ENCODE measurements around the gene BOLA1. TPM values are rescaled to one million over a fixed set of nuclear protein-coding genes. Genes with fewer than 3 reads are reported as not detected.
"Not testable (repeated sequence)": the region's sequence is repeated elsewhere in the genome, so short reads cannot be mapped to it uniquely, and the experiment has no call there.

Gene BOLA1
- total RNA-seq, 3 donors from 2014 or later: 10.7 to 18.1 (median 13.2) TPM

- peak; percentile 73 for ATAC-seq
- peak in 2 of 3 donors; percentile 67 to 83 for DNase-seq
- intact Hi-C loops (cut with DNase I, micrococcal nuclease): no loop called here
- Histone ChIP-seq H3K36me3 (ENCODE audit: low read depth) (no peaks in the 10 kb centered on the region), H3K4me3 (peak within 1 kb of the TSS; percentile 46), H3K4me1 (ENCODE audit: low read depth) (peaks cover 36% of the 10 kb centered on the region), H3K9me3 (no peaks in the 10 kb centered on the region)
- TF ChIP-seq, protein P1, sequence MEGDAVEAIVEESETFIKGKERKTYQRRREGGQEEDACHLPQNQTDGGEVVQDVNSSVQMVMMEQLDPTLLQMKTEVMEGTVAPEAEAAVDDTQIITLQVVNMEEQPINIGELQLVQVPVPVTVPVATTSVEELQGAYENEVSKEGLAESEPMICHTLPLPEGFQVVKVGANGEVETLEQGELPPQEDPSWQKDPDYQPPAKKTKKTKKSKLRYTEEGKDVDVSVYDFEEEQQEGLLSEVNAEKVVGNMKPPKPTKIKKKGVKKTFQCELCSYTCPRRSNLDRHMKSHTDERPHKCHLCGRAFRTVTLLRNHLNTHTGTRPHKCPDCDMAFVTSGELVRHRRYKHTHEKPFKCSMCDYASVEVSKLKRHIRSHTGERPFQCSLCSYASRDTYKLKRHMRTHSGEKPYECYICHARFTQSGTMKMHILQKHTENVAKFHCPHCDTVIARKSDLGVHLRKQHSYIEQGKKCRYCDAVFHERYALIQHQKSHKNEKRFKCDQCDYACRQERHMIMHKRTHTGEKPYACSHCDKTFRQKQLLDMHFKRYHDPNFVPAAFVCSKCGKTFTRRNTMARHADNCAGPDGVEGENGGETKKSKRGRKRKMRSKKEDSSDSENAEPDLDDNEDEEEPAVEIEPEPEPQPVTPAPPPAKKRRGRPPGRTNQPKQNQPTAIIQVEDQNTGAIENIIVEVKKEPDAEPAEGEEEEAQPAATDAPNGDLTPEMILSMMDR (IDR thresholded peaks at IDR 0.05): no peak
Measured at GRCh38 chr1:149936170-149936991, 37.0 kb downstream of the BOLA1 start, which contains the start of gene MTMR11. Gene MTMR11, minus strand, starts transcription at chr1:149936879. Its CDS starts 232 bp downstream, at chr1:149936647.

- Histone ChIP-seq H3K9me3 (no peaks in the 10 kb centered on the region), H3K4me1 (ENCODE audit: low read depth) (peaks cover 35% of the 10 kb centered on the region), H3K4me3 (peak overlapping the region; percentile 46), H3K36me3 (ENCODE audit: low read depth) (no peaks in the 10 kb centered on the region)
- TF ChIP-seq, protein P1 (IDR thresholded peaks at IDR 0.05): no peak
- ATAC-seq (peak; percentile 61), DNase-seq (peak in 2 of 3 donors; percentile 56 to 79)
- intact Hi-C loops (cut with DNase I, micrococcal nuclease): no loop called here
Measured at GRCh38 chr1:149936992-149937705, 37.8 kb downstream of the BOLA1 start.

- Histone ChIP-seq H3K36me3 (ENCODE audit: low read depth) (no peaks in the 10 kb centered on the region), H3K9me3 (no peaks in the 10 kb centered on the region), H3K4me3 (no peak overlapping the region), H3K4me1 (ENCODE audit: low read depth) (peaks cover 39% of the 10 kb centered on the region)
- intact Hi-C loops (cut with DNase I, micrococcal nuclease): no loop called here
- TF ChIP-seq, protein P1 (IDR thresholded peaks at IDR 0.05): no peak
- ATAC-seq: no peak
- no peak for DNase-seq
Measured at GRCh38 chr1:149937759-149938158, 38.4 kb downstream of the BOLA1 start.

DNA sequence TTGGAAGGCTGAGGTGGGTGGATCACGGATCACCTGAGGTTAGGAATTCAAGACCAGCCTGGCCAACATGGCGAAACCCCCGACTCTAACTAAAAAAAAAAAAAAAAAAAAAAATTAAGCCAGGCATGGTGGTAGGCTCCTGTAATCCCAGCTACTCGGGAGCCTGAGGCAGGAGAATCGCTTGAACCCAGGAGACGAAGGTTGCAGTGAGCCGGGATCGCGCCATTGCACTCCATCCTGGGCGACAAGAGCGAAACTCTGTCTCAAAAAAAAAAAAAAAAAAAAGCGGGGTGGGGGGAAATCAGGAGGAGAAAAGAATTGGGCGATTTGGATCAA, 39.3 kb downstream of the BOLA1 start:
- H3K36me3 ChIP-seq (ENCODE audit: low read depth); H3K9me3 ChIP-seq; ATAC-seq; H3K4me3 ChIP-seq; intact Hi-C loops (cut with DNase I, micrococcal nuclease): not testable (repeated sequence)
- DNase-seq: peak in 1 of 3 donors; percentile 54
- peaks cover 33% of the 10 kb centered on the region for H3K4me1 ChIP-seq (ENCODE audit: low read depth)

- Histone ChIP-seq H3K9me3 (no peaks in the 10 kb centered on the region), H3K36me3 (ENCODE audit: low read depth) (no peaks in the 10 kb centered on the region), H3K4me3 (no peak overlapping the region), H3K4me1 (ENCODE audit: low read depth) (peaks cover 25% of the 10 kb centered on the region)
- ATAC-seq: no peak
- intact Hi-C loops (cut with DNase I, micrococcal nuclease): no loop called here
- no peak for DNase-seq
- TF ChIP-seq, protein P1 (IDR thresholded peaks at IDR 0.05): no peak
Measured at GRCh38 chr1:149940427-149940826, 41.1 kb downstream of the BOLA1 start.

DNA sequence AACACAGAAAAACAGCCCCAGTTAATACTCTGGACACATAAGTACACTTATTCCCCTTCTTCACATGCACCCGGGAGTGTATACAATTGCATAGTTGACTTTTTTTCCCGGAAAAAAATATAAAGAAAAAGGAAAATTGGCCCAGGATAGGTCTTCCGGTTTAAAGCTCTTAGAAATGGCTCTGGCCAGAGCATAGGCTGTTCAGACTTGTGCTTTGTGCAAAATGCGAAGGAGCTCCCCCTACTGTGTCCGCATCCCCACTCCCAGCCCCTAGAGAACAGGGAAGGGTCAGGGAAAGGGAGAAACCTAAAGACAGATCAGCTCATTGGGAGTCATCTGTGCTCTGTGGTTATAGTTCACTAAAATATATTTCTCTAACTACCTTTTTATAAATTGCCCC, 42.8 kb downstream of the BOLA1 start:
- DNase-seq: peak in 2 of 3 donors; percentile 56 to 59
- no peak overlapping the region for H3K4me3 ChIP-seq
- peaks cover 4% of the 10 kb centered on the region for H3K36me3 ChIP-seq (ENCODE audit: low read depth)
- intact Hi-C loops (cut with DNase I, micrococcal nuclease): no loop called here
- H3K9me3 ChIP-seq: no peaks in the 10 kb centered on the region
- peak; percentile 31 for ATAC-seq
- TF ChIP-seq, protein P1 (IDR thresholded peaks at IDR 0.05): no peak
- H3K4me1 ChIP-seq (ENCODE audit: low read depth): peaks cover 25% of the 10 kb centered on the region

All from mucosa of descending colon (tissue), 3 donors.